Fibroblast of the conjunctiva (primary cell): ENCODE measurements around the gene ZNF774.
A peak's percentile ranks its signal among the peaks of the same experiment; 100 is the strongest.
"Not testable (repeated sequence)": the region's sequence is repeated elsewhere in the genome, so short reads cannot be mapped to it uniquely, and the experiment has no call there.

Experiments used
- DNase-seq: peaks from one replicate; pipeline ENCODE4 v3.0.0-alpha.2; 2010; ENCODE audit warnings: low read depth

The ZNF774 gene

GRCh38 chr15:90347431-90348065 lies 4.5 kb upstream of the ZNF774 start:
- not testable (repeated sequence) for DNase-seq

DNA sequence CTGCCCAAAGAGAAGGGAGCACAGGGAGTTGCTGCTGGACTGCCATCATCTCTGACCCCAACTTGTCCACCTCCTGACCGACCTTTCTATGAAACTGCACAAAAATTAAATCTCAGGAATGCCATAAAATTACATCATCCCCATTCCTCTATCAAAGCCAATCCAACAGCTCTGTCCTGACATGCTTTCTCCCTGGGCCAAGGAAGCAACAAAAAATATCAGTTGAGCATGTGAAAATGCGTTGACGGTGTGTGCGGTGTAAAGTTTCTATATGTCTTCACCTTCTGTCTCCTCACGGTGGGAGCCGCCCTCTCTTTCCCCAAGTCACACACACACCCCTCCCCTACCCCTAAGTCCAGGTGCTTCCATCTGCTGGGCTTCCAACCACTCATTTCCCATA lies 3.6 kb upstream of the ZNF774 start:
- DNase-seq, result no peak

DNA sequence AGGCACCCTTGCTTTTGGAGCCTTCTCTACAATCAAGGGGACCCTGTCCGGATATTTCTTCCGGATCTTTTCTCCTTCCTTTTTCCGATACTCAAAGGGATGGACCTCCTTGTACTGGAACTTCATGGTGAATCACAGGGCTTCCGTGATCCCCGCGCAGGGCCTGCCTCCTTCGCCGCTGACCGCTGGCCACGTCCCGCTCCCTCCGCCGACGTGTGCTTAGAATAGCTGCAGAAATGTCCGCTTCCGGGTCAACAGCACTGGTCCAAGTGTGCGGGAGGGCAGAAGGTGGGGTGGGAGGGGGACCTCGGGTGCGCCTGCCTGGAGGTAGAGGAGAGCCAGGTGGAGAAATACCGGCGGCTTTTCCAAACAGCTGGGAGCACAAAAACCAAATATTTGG lies 3.0 kb upstream of the ZNF774 start:
- no peak for DNase-seq

DNA sequence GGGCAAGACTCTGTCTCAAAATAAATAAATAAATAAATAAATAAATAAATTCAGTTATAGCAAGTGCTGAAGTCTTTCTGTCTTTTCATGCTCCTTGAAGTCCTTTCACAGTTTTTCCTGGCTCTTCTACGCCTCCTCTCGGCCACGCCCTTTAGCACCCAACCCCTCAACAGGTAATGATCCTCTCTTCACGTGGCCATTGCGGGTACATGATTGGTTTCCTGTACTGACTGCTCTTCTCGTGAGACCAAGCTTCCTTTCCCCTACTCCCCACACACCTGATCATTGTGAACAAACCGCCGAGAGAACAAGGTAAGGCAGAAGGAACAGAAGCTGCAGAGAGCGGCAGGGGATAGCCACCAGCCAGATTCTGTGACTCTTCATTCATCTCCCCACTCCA lies 2.3 kb upstream of the ZNF774 start:
- no peak for DNase-seq

- DNase-seq, result no peak
These were observed 491 bp upstream of the ZNF774 start for GRCh38 chr15:90351479-90352106.

DNA sequence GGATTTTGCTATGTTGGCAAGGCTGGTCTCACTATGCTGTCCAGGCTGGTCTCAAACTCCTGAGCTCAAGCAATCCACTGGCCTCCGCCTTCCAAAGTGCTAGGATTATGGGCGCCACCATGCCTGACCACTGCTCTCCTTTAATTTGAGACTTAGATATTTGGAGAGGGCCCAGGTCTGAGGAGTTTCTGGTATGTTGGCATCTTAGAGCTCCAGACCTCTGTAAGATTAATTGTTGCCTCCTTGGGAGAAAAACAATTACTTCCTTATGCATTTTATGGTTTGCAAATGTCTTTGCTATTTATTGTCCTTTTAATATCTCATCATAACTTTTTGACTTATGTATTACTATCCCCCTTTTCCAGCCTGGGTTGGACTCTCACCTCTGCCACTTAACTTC lies 2.9 kb downstream of the ZNF774 start:
- DNase-seq, result no peak

GRCh38 chr15:90358124-90359033 lies 6.3 kb downstream of the ZNF774 start:
- no peak for DNase-seq

DNA sequence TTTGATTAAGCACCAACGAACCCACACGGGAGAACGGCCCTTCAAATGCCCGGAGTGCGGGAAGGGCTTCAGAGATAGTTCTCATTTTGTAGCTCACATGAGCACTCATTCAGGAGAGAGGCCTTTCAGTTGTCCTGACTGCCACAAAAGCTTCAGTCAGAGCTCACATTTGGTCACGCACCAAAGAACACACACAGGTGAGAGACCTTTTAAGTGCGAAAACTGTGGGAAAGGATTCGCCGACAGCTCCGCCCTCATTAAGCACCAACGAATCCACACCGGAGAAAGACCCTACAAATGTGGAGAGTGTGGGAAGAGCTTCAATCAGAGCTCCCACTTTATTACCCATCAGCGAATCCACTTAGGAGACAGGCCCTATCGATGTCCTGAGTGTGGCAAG lies 8.7 kb downstream of the ZNF774 start:
- no peak for DNase-seq

GRCh38 chr15:90362936-90363212 lies 10.8 kb downstream of the ZNF774 start:
- DNase-seq, result peak; percentile 63

DNA sequence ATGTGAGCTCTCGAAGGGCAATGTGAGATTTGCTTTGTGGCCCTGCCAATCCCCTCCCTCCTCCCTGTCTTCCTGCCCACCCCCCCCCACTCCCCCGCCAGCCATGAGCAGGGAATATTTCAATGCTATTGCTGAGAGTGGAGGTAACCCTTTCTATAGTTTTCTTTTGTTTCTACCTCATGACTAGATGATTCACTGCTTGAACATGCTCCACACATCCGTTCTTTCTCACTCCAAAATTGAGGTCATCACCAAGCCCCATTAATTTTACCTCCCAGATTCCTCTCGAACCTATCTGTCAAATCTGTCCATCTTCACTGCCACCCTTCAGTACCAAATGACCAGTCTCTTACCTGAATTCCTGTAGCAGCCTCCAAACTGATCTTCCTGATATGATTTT lies 12.2 kb downstream of the ZNF774 start:
- DNase-seq, result no peak

DNA sequence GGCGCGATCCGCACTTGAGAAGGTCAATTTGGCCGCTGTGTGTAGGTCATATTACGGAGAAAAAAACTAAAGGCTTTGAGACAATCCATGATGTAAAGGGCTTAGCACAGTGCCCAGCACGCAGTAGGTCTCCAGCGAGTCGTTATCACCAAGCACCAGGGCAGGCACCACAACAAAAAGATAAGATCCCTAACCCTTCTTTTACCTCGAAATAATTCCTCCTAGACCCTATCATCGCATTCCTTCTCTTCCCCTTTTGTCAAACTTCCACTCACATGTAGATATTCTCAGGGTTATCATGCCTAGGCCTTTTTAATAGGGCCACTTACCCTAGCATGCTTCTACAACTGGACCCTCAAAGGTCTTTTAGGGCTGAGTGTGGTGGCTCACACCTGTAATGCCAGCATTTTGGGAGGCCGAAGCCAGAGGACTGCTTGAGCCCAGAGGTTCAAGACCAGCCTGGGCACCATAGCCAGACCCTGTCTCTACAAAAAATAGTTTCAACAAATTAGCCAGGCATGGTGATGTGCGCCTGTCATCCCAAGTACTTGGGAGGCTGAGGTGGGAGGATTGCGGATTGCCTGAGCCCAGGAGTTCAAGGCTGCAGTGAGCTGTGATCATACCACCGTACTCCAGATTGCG lies 13.5 kb downstream of the ZNF774 start:
- DNase-seq, result no peak

DNA sequence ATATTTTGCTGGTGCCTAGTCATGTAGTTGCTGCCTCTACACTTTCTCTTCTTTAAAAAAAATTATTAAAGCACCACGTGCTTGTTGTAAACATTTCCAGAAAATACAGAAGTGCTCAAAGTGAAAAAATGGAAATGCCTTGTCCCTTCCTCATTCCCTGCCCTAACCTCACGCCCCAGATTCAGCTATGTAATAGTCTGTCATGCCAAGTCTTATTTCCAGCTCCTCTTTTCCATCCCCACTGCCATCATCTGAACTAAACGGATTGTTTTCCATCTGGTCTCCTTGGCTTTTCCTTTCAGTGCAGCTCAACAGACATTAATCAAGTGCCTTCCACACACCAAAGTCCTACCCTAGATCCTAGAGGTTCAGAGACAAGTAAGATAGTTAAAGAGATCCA lies 15.5 kb downstream of the ZNF774 start:
- DNase-seq, result no peak

DNA sequence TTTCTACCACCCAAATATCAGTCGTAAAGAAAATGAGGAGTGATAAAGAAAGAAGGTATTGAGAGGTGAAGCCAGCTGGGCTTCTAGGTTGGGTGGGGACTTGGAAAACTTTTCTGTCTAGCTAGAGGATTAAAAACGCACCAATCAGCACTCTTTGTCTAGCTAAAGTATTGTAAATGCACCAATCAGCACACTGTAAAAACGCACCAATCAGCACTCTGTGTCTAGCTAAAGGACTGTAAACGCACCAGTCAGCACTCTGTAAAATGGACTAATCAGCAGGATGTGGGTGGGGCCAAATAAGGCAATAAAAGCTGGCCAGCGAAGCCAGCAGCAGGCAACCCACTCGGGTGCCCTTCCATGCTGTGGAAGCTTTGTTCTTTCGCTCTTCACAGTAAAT lies 23.0 kb downstream of the ZNF774 start:
- no peak for DNase-seq

DNA sequence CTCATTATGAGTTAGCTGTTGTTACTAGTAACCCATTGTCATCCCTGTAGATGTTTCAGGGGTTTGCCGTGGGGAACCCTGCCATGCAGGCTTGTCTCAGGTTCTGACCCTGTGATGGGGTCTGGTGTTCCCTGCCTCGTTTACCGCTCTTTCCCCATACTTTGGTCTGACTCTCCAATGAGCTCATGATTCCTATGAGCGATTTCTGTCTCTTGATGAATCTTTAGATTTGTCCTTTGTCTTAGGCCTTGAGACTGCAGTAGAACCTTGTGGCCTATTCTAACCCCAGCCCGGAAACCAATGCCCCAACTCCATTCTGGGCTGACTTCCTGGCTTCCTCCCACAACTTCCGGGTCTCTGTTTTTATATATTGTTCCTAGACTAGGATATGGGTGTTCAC lies 24.7 kb downstream of the ZNF774 start:
- no peak for DNase-seq

GRCh38 chr15:90379263-90379662 lies 27.2 kb downstream of the ZNF774 start:
- DNase-seq, result no peak

DNA sequence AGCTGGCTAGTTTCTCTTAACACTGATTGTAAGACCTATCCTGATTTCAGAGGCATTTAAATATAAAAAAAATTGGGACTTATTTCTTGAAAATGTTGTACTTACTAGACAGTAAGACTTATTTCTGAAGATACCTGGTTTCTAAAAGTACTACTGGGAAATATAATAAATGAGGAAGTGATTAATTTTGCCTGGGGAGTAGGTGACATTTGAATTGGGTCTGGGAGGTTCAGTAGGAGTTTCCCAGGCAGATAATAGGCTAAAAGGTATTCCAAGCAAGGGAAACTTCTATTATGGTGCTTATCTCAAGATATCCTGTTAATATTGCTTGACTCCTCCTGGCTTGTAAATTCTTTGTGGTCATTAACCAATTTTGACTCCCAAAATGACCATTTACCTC lies 29.4 kb downstream of the ZNF774 start:
- no peak for DNase-seq

DNA sequence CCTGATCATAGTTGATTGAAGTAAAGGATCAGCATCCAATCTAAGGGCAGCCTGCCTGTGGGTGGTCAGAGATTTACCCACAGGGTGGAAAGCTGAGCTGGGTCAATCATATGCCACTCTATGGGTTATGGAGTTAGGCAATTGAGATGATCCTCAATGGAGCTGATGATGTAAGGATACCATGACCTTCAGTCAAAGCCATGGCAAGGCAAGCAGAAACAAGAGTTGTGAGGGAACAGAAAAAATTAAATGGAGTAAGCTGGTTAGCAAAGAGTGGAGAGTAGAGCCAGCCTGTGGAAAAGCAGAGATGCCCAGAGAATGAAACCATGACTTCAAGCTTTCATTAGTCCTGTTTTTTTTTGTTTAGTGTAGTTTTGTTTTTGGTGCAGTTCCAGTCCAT lies 30.2 kb downstream of the ZNF774 start:
- DNase-seq, result no peak

DNA sequence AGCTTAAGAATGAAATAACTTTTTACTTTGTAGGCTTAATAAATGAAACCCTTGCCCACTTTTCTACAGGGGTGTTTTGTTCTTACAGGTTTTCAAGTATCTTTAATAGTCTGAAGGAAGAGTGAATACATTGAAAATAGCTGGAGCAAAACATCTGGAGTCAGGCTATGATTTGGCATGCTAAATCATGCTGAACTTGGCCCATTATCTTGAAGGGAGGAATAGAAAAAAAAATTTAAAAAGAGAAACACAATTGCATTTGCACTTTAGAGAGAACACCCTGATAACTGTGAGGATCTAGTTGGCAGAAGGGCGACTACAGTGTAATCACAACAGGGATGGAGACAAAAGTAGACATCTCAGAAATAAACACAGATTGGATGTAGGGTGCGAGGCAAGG lies 34.1 kb downstream of the ZNF774 start:
- no peak for DNase-seq

GRCh38 chr15:90387534-90388461 lies 35.7 kb downstream of the ZNF774 start, which contains the start of gene IQGAP1:
Gene IQGAP1 (plus strand): TSS chr15:90388242. CDS start chr15:90388342, 100 bp downstream.
- peak; percentile 95 for DNase-seq

GRCh38 chr15:90388462-90389380 lies 36.6 kb downstream of the ZNF774 start:
- DNase-seq, result peak; percentile 13

- no peak for DNase-seq
These were observed 37.4 kb downstream of the ZNF774 start for GRCh38 chr15:90389513-90389912.
